T-helper 9 cell (primary cell): ENCODE results near the gene FAM20A.

ENCODE experiments used
- DNase-seq: peaks from one replicate; pipeline ENCODE4 v3.0.0-alpha.2; 2020

Gene FAM20A

GRCh38 chr17:68489919-68490318 lies 111.2 kb downstream of the FAM20A start:
- no peak for DNase-seq
